Panc1 (cell line): ENCODE results near the gene FPGT.

Experiments used
- CTCF ChIP-seq: fragments of 450-650 bp; IDR thresholded peaks from 2 replicates; pipeline ENCODE4 v1.5.1; 2017; ENCODE audit warnings: mild to moderate bottlenecking
- POLR2AphosphoS5 ChIP-seq: IDR thresholded peaks from 2 replicates; pipeline ENCODE4 v1.6.1; 2012; ENCODE audit warnings: mild to moderate bottlenecking, low read depth, low read length, moderate library complexity
- REST ChIP-seq, 2 experiments: IDR thresholded peaks; 2 replicates each; pipeline ENCODE4 v1.6.1; 2011 to 2012; ENCODE audit warnings: low read depth in 2 of 2, control low read depth in 1 of 2, low read length in 1 of 2, mild to moderate bottlenecking in 1 of 2, moderate library complexity in 1 of 2; ENCODE audit not compliant: insufficient read depth in 1 of 2
- SIN3A ChIP-seq: IDR thresholded peaks from 2 replicates; pipeline ENCODE4 v1.6.1; 2012; ENCODE audit warnings: low read depth, mild to moderate bottlenecking, low read length, moderate library complexity, borderline replicate concordance; ENCODE audit not compliant: insufficient read depth
- TCF7L2 ChIP-seq: IDR thresholded peaks from 2 replicates; pipeline ENCODE4 v1.6.1; 2011; ENCODE audit warnings: mild to moderate bottlenecking, low read depth, low read length, inconsistent platforms

GRCh38 chr1:74160046-74160445 lies 38.0 kb upstream of the FPGT start:
- TF ChIP-seq CTCF (no peak), POLR2AphosphoS5 (no peak), REST (IDR thresholded peaks at IDR 0.05; ENCODE audit: insufficient read depth in 1 of 2, low read depth in 2 of 2, low read length in 1 of 2) (no peak), TCF7L2 (no peak), SIN3A (no peak)
